Measurements from ENCODE around the gene ALOX12.
"Not testable (repeated sequence)": the region's sequence is repeated elsewhere in the genome, so short reads cannot be mapped to it uniquely, and the experiment has no call there.

Gene ALOX12

DNA sequence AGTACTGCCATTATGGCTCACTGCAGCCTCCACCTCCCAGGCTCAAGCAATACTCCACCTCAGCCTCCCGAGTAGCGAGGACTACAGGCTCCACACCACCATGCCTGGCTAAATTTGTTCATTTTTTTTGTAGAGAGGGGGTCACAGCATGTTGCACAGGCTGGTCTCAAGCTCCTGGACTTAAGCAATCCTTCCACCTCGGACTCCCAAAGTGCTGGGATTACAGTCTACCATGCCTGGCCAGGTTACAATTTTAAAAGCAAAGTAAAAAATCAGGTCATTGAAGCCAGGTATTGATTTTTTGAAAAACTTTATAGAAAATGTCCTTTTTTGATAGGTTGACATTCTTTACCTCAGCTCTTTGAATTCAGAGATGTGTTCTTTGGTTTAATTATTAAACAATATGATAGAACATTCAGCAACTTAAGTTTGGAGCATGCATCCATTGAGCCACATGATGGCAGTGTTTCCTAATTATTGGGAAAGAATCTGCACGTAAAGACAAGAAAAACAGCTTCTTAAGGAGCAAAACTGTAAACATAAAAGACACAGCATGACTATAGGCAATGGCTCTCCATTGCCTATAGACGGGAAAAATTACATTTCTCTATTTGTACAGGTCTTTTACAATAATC is 49.8 kb downstream of the ALOX12 start:
- DNase-seq (ENCODE audit: low read depth, low spot score): no peak

DNA sequence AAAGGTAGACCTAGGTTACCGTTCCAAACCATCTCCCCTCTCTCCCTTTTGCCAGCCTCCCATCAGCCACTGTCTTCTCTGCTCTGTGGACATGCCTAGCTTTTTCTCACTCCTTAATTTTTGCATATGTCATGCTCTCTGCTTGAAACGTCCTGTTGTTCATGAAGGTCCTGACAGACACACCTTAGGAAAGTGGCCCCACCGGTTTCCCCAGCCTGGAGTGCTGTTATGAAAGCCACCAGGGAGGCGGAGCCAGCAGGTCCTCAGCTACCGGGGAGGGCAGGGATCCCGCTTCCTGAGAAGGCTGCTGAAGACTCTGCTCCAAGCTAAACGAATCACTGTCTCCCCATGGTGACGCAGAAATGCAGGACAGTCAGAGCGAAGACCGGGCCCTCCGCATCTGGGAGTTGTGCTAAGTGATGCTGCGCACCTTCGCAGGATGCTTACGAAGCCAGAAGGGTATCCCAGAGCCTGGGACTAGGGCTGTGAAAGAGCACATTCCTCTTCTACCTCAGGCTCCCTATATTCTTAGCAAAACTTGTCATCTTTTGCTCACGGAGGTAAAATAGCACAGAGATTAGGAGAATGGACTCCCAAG is 50.4 kb downstream of the ALOX12 start:
- no peak for DNase-seq (ENCODE audit: low read depth, low spot score)

DNA sequence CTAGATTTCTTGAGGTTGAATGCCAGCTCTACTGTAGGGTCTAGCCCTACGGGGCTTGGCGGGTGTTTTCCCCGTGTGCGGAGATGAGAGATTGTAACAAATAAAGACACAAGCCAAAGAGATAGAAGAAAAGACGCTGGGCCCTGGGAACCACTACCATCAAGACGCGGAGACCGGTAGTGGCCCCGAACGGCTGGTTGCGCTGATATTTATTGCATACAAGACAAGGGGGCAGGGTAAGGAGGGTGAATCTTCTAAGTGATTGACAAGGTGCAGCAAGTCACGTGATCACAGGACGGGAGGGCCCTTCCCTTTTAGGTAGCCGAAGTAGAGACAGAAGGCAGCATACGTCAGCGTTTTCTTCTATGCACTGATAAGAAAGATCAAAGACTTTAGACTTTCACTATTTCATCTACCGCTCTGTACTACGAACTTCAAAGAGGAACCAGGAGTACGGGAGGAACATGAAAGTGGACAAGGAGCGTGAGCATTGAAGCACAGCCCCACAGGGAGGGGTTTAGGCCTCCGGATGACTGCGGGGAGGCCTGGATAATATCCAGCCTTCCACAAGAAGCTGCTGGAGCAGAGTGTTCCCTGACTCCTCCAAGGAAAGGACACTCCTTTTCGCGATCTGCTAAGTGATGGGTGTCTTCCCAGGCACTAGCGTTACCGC is 51.0 kb downstream of the ALOX12 start:
- DNase-seq (ENCODE audit: low read depth, low spot score): not testable (repeated sequence)

DNA sequence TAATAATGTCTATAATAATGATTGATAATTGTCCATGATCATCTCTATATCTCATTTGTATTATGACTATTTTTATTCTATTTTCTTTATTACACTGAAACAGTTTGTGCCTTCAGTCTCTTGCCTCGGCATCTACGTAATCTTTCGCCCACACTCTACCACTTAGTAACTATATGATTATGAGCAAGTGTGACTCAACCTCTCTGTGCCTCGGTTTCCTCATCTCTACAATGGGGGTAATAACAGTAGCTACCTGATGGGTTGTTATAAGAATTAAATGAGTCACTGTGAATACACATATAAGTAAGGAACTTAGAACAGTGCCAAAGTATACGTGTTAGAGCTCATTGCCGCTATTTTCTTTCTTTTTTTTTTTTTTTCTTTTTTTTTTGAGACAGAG is 51.7 kb downstream of the ALOX12 start:
- no peak for DNase-seq (ENCODE audit: low read depth, low spot score)

DNA sequence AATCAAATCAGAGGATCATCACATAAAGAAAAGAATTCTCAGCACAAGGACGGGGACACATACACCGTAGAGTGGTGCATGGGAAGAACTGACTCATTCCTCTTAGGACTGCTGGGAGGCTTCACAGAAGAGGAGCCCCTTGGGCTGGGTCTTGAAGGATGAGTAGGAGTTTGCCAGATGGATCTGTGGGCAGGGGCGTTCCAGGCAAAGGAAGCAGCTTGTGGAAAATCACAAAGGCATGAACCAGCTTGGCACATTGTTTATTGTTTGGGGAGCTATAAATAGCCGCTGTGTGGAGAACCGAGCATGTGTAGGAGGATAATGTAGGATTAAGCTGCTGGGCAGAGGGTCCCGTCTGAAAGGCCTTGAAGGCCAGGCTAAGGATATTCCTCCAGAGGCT is 53.1 kb downstream of the ALOX12 start:
- no peak for DNase-seq (ENCODE audit: low read depth, low spot score)

DNA sequence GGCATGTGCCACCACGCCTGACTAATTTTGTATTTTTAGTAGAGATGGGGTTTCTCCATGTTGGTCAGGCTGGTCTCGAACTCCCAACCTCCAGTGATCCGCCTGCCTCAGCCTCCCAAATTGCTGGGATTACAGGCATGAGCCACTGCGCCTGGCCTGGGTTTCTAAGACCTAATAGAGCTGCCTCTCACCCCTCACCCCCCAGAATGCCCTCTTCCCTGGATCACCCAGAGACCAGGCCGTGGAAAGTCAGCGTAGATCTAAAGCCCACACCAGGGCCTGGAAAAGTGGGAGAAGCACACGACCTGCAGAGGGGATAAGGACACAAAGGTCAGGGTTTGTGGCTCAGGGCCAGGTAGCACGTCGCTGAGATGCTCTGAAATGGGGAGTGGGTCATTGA is 54.7 kb downstream of the ALOX12 start:
- DNase-seq (ENCODE audit: low read depth, low spot score): not testable (repeated sequence)

DNA sequence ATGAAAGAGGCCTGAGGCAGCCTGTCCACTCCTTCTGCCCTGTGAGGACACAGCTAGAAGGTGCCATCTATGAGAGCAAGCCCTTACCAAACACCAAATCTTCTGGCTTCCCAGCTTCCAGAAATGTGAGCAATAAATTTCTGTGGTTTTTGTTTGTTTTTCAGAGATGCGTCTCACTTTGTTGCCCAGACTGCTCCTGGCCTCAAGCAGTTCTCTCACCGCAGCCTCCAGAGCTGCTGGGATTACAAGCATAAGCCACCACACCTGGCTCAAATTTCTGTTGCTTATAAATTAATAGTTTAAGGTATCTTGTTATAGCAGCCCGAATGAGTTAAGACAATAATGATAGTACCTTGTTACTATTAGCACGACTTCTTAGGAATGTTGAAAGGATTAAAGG is 60.5 kb downstream of the ALOX12 start:
- DNase-seq (ENCODE audit: low read depth, low spot score): no peak

DNA sequence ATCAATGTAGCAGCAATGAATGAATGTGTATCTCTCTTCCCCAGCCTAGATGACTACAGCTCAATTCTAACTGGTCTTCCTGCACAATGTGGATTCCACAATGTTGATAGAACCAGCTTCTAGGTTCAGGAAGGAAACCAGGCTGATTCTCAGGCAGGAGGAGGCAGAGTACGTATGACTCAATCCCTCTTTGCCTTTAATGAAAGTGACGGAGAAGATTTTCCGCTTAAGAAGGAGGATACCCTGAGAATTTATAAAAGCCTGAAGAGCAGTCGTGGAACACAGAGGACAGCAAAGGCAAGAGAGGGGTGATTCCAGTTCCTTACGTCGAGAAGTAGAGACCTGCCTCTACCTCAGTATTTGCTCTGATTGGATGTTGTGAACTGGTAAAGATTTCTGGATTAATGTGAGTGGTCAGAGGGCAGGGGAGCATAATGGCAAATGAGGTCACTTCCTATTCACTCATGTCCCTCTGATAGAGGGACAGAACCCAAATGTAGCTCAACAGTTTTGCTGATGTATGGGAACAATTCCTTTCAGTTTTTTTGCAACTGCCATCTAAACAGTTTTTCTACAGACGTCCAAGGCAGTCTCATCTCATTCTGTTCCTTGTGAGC is 63.1 kb downstream of the ALOX12 start:
- DNase-seq (ENCODE audit: low read depth, low spot score): no peak
